Liver (tissue), 9 donors: ENCODE data around the gene NUP93. TPM values are rescaled to one million over a fixed set of nuclear protein-coding genes. Genes with fewer than 3 reads are reported as not detected.

Experiments used
- DNase-seq: peaks from one replicate; pipeline ENCODE4 v3.0.0-alpha.2; 2017; ENCODE audit warnings: low spot score
- H3K27ac ChIP-seq, 2 donors: one replicate each; pipeline ENCODE4 v1.7.0; 2013; ENCODE audit warnings: inconsistent platforms in 2 of 2, low read length in 2 of 2, control low read depth in 1 of 2, low read depth in 1 of 2, mild to moderate bottlenecking in 1 of 2
- H3K27me3 ChIP-seq, 4 donors: one replicate each; pipeline versions ENCODE4 v1.6.1 to v1.7.0; 2013; ENCODE audit warnings: low read length in 3 of 4, inconsistent platforms in 1 of 4, mild to moderate bottlenecking in 1 of 4, moderate library complexity in 1 of 4; ENCODE audit not compliant: control insufficient read depth in 4 of 4, insufficient read depth in 4 of 4
- H3K36me3 ChIP-seq, 4 donors: one replicate each; pipeline versions ENCODE4 v1.6.1 to v1.7.0; 2013; ENCODE audit warnings: low read length in 3 of 4, mild to moderate bottlenecking in 3 of 4, low read depth in 1 of 4, moderate library complexity in 1 of 4; ENCODE audit not compliant: control insufficient read depth in 4 of 4, insufficient read depth in 3 of 4
- H3K4me1 ChIP-seq, 4 donors: one replicate each; pipeline versions ENCODE4 v1.6.1 to v1.7.0; 2013; ENCODE audit warnings: low read length in 3 of 4, mild to moderate bottlenecking in 3 of 4, moderate library complexity in 1 of 4; ENCODE audit not compliant: control insufficient read depth in 4 of 4, insufficient read depth in 4 of 4
- H3K4me3 ChIP-seq, 3 donors: one replicate each; pipeline versions ENCODE4 v1.6.1 to v1.7.0; 2013; ENCODE audit warnings: low read length in 3 of 3, control low read depth in 1 of 3, low read depth in 1 of 3, mild to moderate bottlenecking in 1 of 3
- H3K9ac ChIP-seq, 2 donors: one replicate each; pipeline ENCODE4 v1.7.0; 2013; ENCODE audit warnings: low read length in 2 of 2, mild to moderate bottlenecking in 2 of 2, moderate library complexity in 2 of 2, control low read depth in 1 of 2, low read depth in 1 of 2
- H3K9me3 ChIP-seq, 4 donors: one replicate each; pipeline versions ENCODE4 v1.6.1 to v1.7.0; 2013; ENCODE audit warnings: low read length in 3 of 4; ENCODE audit not compliant: control insufficient read depth in 4 of 4
- ATF3 ChIP-seq: IDR thresholded peaks from 2 replicates; pipeline ENCODE4 v1.6.1; 2016; ENCODE audit warnings: antibody characterized with exemption
- EGR1 ChIP-seq, 2 donors: IDR thresholded peaks; 2 replicates each; pipeline ENCODE4 v1.6.1; 2016 to 2018; ENCODE audit warnings: antibody characterized with exemption in 2 of 2, low read depth in 2 of 2
- FOXA1 ChIP-seq: IDR thresholded peaks from 2 replicates; pipeline ENCODE4 v1.6.1; 2016; ENCODE audit warnings: antibody characterized with exemption
- FOXA2 ChIP-seq: IDR thresholded peaks from 2 replicates; pipeline ENCODE4 v1.6.1; 2016; ENCODE audit warnings: antibody characterized with exemption
- GABPA ChIP-seq, 2 donors: IDR thresholded peaks in 1 of 2; conservative IDR thresholded peaks in 1 of 2; 2 replicates each; pipeline ENCODE4 v1.6.1; 2016; ENCODE audit warnings: antibody characterized with exemption in 2 of 2, mild to moderate bottlenecking in 1 of 2, moderate library complexity in 1 of 2
- HNF4A ChIP-seq, 2 donors: conservative IDR thresholded peaks; 2 replicates each; pipeline ENCODE4 v1.6.1; 2016; ENCODE audit warnings: antibody characterized with exemption in 2 of 2, mild to moderate bottlenecking in 2 of 2
- HNF4G ChIP-seq: IDR thresholded peaks from 2 replicates; pipeline ENCODE4 v1.6.1; 2016; ENCODE audit warnings: antibody characterized with exemption
- JUND ChIP-seq, 2 donors: IDR thresholded peaks; 2 replicates each; pipeline ENCODE4 v1.6.1; 2016; ENCODE audit warnings: antibody characterized with exemption in 2 of 2
- MAX ChIP-seq: IDR thresholded peaks from 2 replicates; pipeline ENCODE4 v1.6.1; 2016; ENCODE audit warnings: antibody characterized with exemption
- NR2F2 ChIP-seq: IDR thresholded peaks from 2 replicates; pipeline ENCODE4 v1.6.1; 2016; ENCODE audit warnings: antibody characterized with exemption
- RAD21 ChIP-seq, 2 donors: IDR thresholded peaks; 2 replicates each; pipeline ENCODE4 v1.6.1; 2016; ENCODE audit warnings: antibody characterized with exemption in 2 of 2, mild to moderate bottlenecking in 2 of 2
- REST ChIP-seq: IDR thresholded peaks from 2 replicates; pipeline ENCODE4 v1.6.1; 2016; ENCODE audit warnings: antibody characterized with exemption, mild to moderate bottlenecking
- RXRA ChIP-seq, 2 donors: IDR thresholded peaks; 2 replicates each; pipeline ENCODE4 v1.6.1; 2017 to 2018; ENCODE audit warnings: antibody characterized with exemption in 2 of 2, mild to moderate bottlenecking in 1 of 2
- SP1 ChIP-seq: IDR thresholded peaks from 2 replicates; pipeline ENCODE4 v1.6.1; 2018; ENCODE audit warnings: antibody characterized with exemption, mild to moderate bottlenecking
- TAF1 ChIP-seq: conservative IDR thresholded peaks from 2 replicates; pipeline ENCODE4 v1.6.1; 2016; ENCODE audit warnings: antibody characterized with exemption, mild to moderate bottlenecking
- WGBS: extraction: QIAGEN DNeasy Blood & Tissue Kit; methylation state at CpG from one replicate; pipeline ENCODE4 v1.1.7; 2013; 5-methylcytosine and 5-hydroxymethylcytosine counted together
- polyA plus RNA-seq, 2 donors: library from polyadenylated mRNA; stranded (reverse) in 1 of 2; unstranded in 1 of 2; fragments of 200-250 nt in 1 of 2; fragments of >200 nt in 1 of 2; fragmentation: Nextera tagmentation in 1 of 2; extraction: Ambion mirVana in 1 of 2; gene quantifications; one replicate each; pipeline versions ENCODE4 v1.2.1 to v1.2.3, GENCODE V29; 2013 to 2015
- total RNA-seq, 2 donors: library from RNA; depleted of rRNA; stranded (reverse); fragments of >200 nt; gene quantifications; one replicate each; pipeline ENCODE4 v1.2.3, GENCODE V29; 2014
- TF ChIP-seq, protein P1 (sequence below): fragments of 150-350 bp; IDR thresholded peaks from 2 replicates; pipeline ENCODE4 v1.5.1; 2017; ENCODE audit warnings: improper control_type of control experiment, low read depth, low read length; ENCODE audit not compliant: missing input control
- TF ChIP-seq, protein P2 (sequence below): IDR thresholded peaks from 2 replicates; pipeline ENCODE4 v1.6.1; 2016; ENCODE audit warnings: antibody characterized with exemption
- donor health status: healthy.
- donor health status: healthy.
- donor health status: healthy.
- donor health status: healthy.
- donor health status: healthy.

The NUP93 gene
- total and polyA plus RNA-seq, 4 donors: 8.2 to 31.8 (median 9.8) TPM

GRCh38 chr16:56765949-56766348 is 36.0 kb downstream of the NUP93 start:
- Histone ChIP-seq H3K4me3 (no peak overlapping the region), H3K4me1 (no peaks in the 10 kb centered on the region), H3K9me3 (no peaks in the 10 kb centered on the region), H3K36me3 (peaks cover 0 to 2% (median 0%) of the 10 kb centered on the region in 4 donors), H3K9ac (no peak overlapping the region), H3K27me3 (no peaks in the 10 kb centered on the region), H3K27ac (no peak overlapping the region)
- TF ChIP-seq HNF4G (no peak), ATF3 (no peak), EGR1 (IDR thresholded peaks at IDR 0.05; ENCODE audit: low read depth in 2 of 2) (no peak), TAF1 (no peak), REST (no peak), RAD21 (IDR thresholded peaks at IDR 0.05) (no peak), FOXA1 (no peak), GABPA (IDR thresholded peaks at IDR 0.05 in 1 of 2, conservative IDR thresholded peaks at IDR 0.05 in 1 of 2) (no peak), SP1 (no peak), MAX (no peak), NR2F2 (no peak), FOXA2 (no peak), JUND (IDR thresholded peaks at IDR 0.05) (no peak), RXRA (IDR thresholded peaks at IDR 0.05) (no peak), HNF4A (conservative IDR thresholded peaks at IDR 0.05) (no peak)
- TF ChIP-seq, protein P1, sequence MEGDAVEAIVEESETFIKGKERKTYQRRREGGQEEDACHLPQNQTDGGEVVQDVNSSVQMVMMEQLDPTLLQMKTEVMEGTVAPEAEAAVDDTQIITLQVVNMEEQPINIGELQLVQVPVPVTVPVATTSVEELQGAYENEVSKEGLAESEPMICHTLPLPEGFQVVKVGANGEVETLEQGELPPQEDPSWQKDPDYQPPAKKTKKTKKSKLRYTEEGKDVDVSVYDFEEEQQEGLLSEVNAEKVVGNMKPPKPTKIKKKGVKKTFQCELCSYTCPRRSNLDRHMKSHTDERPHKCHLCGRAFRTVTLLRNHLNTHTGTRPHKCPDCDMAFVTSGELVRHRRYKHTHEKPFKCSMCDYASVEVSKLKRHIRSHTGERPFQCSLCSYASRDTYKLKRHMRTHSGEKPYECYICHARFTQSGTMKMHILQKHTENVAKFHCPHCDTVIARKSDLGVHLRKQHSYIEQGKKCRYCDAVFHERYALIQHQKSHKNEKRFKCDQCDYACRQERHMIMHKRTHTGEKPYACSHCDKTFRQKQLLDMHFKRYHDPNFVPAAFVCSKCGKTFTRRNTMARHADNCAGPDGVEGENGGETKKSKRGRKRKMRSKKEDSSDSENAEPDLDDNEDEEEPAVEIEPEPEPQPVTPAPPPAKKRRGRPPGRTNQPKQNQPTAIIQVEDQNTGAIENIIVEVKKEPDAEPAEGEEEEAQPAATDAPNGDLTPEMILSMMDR: no peak
- TF ChIP-seq, protein P2, sequence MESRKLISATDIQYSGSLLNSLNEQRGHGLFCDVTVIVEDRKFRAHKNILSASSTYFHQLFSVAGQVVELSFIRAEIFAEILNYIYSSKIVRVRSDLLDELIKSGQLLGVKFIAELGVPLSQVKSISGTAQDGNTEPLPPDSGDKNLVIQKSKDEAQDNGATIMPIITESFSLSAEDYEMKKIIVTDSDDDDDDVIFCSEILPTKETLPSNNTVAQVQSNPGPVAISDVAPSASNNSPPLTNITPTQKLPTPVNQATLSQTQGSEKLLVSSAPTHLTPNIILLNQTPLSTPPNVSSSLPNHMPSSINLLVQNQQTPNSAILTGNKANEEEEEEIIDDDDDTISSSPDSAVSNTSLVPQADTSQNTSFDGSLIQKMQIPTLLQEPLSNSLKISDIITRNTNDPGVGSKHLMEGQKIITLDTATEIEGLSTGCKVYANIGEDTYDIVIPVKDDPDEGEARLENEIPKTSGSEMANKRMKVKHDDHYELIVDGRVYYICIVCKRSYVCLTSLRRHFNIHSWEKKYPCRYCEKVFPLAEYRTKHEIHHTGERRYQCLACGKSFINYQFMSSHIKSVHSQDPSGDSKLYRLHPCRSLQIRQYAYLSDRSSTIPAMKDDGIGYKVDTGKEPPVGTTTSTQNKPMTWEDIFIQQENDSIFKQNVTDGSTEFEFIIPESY: no peak
- no peak for DNase-seq
- 95% methylated on average over 4 of the region's 4 CpGs for WGBS

DNA sequence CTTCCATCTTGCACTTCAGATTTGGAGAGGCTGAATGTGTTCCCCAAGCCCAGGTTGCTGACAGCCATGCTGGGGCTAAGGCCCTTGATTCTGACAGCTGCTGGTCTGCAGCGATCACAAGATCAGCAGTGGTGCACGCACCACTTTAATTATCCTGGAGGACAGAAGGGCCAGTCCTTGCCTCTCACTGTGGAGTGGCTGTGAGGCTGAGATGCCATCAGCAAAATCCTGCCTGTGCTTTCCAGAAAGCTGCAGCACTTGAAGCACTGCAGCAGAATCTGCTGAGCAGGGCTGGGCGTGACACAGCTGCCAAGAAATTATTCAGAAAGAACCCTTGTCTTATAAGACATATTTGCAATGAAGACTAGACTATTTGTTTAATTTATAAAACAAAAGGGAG is 37.1 kb downstream of the NUP93 start:
- Histone ChIP-seq H3K36me3 (no peaks in the 10 kb centered on the region), H3K4me1 (no peaks in the 10 kb centered on the region)
- DNase-seq: no peak

More for the DNA sequence above, 37.1 kb downstream of the NUP93 start:
- H3K4me3 ChIP-seq: no peak overlapping the region
- TF ChIP-seq EGR1 (IDR thresholded peaks at IDR 0.05; ENCODE audit: low read depth in 2 of 2) (no peak), HNF4A (conservative IDR thresholded peaks at IDR 0.05) (no peak)
- no peak overlapping the region for H3K27ac ChIP-seq
- no peaks in the 10 kb centered on the region for H3K9me3 ChIP-seq
- no peak overlapping the region for H3K9ac ChIP-seq
- 96% methylated on average over 3 of the region's 3 CpGs for WGBS
- H3K27me3 ChIP-seq: no peaks in the 10 kb centered on the region
